Mesodermal cell (in vitro differentiated cells): ENCODE results near the gene FOXL1. TPM values are rescaled to one million over a fixed set of nuclear protein-coding genes. Genes with fewer than 3 reads are reported as not detected.

ENCODE experiments used
- H3K27ac ChIP-seq: 2 replicates; pipeline ENCODE4 v1.7.0; 2013; ENCODE audit warnings: mild to moderate bottlenecking, low read depth, low read length, moderate library complexity; ENCODE audit not compliant: severe bottlenecking
- H3K36me3 ChIP-seq: 2 replicates; pipeline ENCODE4 v1.7.1; 2013; ENCODE audit warnings: mild to moderate bottlenecking, low read length, moderate library complexity; ENCODE audit not compliant: control insufficient read depth, insufficient read depth
- H3K4me1 ChIP-seq: one replicate; pipeline ENCODE4 v1.7.1; 2013; ENCODE audit warnings: mild to moderate bottlenecking, low read length; ENCODE audit not compliant: insufficient read depth, control insufficient read depth, poor library complexity, severe bottlenecking
- H3K4me3 ChIP-seq: 2 replicates; pipeline ENCODE4 v1.7.0; 2013; ENCODE audit warnings: low read length, control low read depth, mild to moderate bottlenecking; ENCODE audit not compliant: insufficient read depth, poor library complexity, severe bottlenecking; ENCODE audit errors: extremely low read depth
- H3K9me3 ChIP-seq: 2 replicates; pipeline ENCODE4 v1.7.1; 2013; ENCODE audit warnings: mild to moderate bottlenecking, low read length, moderate library complexity; ENCODE audit not compliant: control insufficient read depth
- WGBS, 2 experiments: methylation state at CpG; one replicate each; pipeline ENCODE4 v1.1.5; 2013; ENCODE audit warnings: missing lambda C conversion rate in 2 of 2; ENCODE audit not compliant: insufficient coverage in 2 of 2; 5-methylcytosine and 5-hydroxymethylcytosine counted together
- polyA plus RNA-seq, 2 experiments: library from polyadenylated mRNA; stranded (reverse); fragments of 50-300 nt; gene quantifications; one replicate each; pipeline ENCODE4 v1.2.3, GENCODE V29; 2013

The FOXL1 gene
- polyA plus RNA-seq (2013, experiment 1 of 2) = 3.8 TPM
- 2.6 TPM for polyA plus RNA-seq (2013, experiment 2 of 2)

DNA sequence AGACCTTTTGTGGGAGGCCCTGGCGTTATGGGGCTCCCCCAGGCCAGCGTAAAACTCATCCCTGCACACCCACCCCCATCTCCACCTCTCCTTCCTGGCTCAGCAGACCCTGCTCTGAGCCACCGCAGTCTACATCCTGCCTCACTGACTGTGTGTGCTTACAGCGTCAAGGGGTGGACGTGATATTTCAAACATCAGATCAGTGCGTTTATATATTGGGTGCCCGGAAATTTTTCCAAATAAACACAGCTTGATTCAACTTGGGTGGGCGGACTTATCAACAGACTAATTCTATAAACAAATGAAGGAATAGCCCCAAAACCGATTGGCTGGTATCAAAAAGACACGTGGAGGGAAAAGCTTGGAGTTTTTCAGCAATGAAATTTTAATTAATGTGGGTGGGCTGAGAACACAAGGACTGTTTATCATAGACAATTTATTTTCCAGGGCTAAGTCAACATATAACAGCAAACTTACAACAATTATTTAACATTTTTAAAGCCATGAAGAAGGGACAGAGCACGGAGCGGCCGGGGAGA, at the start of gene FOXL1:
TSS of gene FOXL1 (plus strand) at position 489 of the 539 bp plus-strand sequence. CDS start 175 bp downstream, outside the sequence.
- H3K36me3 ChIP-seq = no peaks in the 10 kb centered on the region
- 10 to 12% methylated on average over 5 to 7 of the region's 13 CpGs for WGBS, 2 experiments
- H3K27ac ChIP-seq = peak within 1 kb of the TSS; percentile 41

DNA sequence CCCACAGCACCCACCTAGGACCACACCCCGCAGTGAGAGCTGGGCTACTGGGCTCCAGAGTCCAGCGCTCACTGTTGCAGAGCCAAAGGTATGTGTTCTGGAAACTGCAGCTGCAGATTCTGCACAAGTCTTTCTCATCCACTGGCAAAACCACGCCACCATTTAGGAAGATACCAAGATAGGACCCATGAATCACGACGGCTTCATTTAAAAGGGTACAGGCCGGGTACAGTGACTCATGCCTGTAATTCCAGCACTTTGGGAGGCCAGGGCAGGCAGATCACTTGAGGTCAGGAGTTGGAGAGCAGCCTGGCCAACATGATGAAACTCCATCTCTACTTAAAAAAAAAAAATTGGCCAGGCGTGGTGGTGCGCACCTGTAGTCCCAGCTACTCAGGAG, 49.2 kb upstream of the FOXL1 start:
- Histone ChIP-seq H3K36me3 (no peaks in the 10 kb centered on the region), H3K9me3 (no peaks in the 10 kb centered on the region)
- WGBS, 2 experiments = 94 to 98% methylated on average over 7 of the region's 8 CpGs

More for the DNA sequence above, at the start of gene FOXL1:
- Histone ChIP-seq H3K4me1 (peaks cover 52% of the 10 kb centered on the region), H3K9me3 (no peaks in the 10 kb centered on the region), H3K4me3 (peak within 1 kb of the TSS; percentile 58)

DNA sequence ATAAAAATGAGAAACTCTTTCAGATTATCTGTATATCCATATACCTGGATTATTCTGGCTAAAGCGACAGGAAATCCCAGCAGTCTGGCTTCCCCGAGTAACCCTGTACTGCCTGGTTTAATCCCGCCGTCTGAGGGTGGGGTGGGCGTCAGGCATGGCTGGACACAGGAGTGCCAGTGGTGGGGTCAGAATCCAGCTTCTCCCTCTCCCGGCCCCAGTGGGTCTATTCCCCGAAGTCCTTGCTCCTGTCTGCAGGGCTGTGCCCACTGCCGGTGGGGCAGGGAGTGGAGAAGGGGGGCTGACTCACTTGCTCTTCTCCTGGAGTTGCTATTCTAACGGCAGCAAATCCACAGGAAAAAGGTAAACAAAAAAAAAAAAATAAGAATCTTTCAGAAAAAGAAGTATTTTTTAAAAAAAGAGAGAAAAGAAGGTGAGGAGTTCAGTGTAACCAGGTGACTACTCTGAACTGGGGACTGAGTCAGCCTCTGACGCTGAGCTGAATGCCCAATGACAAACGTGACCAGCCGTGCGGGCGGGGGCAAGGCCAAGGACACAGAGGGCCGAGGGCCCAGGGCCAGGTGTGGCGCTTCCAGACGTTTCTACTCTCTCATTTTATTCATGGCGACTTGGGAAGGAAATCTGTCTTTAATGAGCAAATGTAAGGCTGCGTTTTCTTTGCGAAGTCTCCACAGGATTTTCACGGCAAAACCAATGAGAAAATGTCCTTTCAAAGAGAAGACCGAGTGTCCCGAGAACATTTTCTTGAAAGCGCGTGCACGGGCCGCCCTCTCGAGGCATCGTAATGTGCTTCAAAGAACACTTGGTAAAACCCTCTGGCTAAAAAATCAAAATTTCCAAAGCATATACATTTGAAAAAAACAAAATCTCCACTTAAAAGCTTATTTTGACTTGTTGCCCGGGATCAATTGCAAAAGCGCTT, 47.8 kb upstream of the FOXL1 start:
- no peak overlapping the region for H3K4me3 ChIP-seq
- H3K9me3 ChIP-seq = no peaks in the 10 kb centered on the region
- H3K36me3 ChIP-seq = peaks cover 4% of the 10 kb centered on the region
- WGBS, 2 experiments = 95 to 97% methylated on average over 21 to 23 of the region's 31 CpGs
- H3K27ac ChIP-seq = no peak overlapping the region
- no peaks in the 10 kb centered on the region for H3K4me1 ChIP-seq

More for the DNA sequence above, 49.2 kb upstream of the FOXL1 start:
- H3K4me1 ChIP-seq = no peaks in the 10 kb centered on the region
- no peak overlapping the region for H3K27ac ChIP-seq
- no peak overlapping the region for H3K4me3 ChIP-seq

DNA sequence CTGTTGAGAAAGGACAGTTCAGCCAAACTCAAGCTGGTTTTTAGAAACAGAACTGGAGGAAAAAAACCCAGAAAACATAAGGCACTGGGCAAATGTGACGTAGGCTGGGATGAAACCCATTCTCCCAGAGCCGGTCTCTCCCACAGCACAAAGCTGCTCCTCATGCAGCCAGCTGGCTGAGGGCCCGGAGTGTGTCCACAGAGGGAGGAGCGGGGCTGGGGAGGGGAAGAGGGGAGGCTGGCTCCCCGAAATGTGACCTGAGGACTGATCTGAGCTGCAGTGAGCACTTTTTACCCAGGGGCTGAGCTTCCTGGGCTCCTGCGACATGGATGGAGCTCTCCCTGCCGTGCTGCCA, 47.2 kb upstream of the FOXL1 start:
- H3K9me3 ChIP-seq = no peaks in the 10 kb centered on the region
- 93 to 95% methylated on average over 5 to 6 of the region's 7 CpGs for WGBS, 2 experiments
- no peak overlapping the region for H3K27ac ChIP-seq
- peaks cover 4% of the 10 kb centered on the region for H3K36me3 ChIP-seq
- H3K4me1 ChIP-seq = no peaks in the 10 kb centered on the region
- no peak overlapping the region for H3K4me3 ChIP-seq

DNA sequence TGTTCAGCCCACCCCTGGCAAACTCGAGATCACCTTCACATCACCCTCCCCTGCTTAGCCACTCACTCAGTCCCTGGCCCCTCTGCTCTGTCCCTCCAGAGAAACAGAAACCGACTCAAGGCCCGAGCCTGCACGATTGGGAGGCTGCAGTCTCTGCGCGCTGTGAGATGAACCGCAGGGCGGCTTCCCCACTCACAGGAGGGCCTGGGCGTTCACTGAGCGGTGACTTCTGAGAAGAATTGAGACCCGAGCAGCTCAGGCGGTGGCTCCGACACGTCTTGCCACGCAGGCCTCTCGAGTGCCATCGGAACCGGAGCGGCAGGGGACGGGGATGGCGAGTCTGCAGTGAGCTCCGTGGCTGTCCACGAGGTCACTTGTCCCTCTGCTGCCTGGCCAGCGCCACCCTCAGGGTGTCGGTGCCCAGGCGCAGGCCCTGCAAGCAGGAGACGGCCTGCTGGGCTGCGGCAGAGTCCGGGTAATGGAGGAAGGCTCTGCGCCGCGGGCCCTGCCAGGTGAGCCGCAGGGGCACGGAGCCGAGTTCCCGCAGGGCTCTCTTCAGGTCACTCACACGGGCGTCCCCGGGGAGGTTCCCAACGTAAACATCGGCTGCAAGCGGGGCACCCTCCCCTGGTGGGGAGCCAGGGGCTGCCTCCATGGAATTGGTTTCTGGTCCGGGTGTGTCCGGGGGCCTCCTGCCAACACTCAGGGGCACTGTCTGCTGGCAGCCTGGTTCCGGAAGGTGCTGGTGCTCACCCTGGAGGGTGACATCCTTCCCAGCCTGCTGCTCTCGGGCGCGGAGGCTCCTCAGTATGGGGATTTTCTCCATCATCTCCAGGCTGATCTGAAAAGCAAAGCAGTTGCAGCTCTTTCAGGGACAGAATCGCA, 46.5 kb upstream of the FOXL1 start:
- H3K4me3 ChIP-seq = no peak overlapping the region
- no peaks in the 10 kb centered on the region for H3K4me1 ChIP-seq
- peaks cover 4% of the 10 kb centered on the region for H3K36me3 ChIP-seq
- H3K9me3 ChIP-seq = no peaks in the 10 kb centered on the region
- no peak overlapping the region for H3K27ac ChIP-seq
- WGBS, 2 experiments = 92 to 93% methylated on average over 47 of the region's 49 CpGs

DNA sequence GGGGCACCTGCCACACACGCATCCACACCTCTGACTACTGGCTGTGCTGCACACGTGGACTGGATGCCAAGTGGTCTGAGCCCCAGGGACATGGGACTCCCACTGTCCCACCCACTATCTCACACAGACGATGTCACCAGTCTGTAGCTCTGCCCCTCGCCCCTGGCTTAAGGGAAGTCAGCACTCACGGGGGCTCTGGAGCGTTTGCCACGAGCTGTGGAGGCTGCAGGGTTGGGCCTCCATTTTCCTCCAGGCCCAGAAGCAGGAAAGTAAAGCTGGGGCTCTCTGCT, 45.9 kb upstream of the FOXL1 start:
- WGBS, 2 experiments = 97 to 98% methylated on average over 7 of the region's 7 CpGs
- Histone ChIP-seq H3K27ac (no peak overlapping the region), H3K4me3 (no peak overlapping the region), H3K36me3 (peaks cover 8% of the 10 kb centered on the region), H3K9me3 (no peaks in the 10 kb centered on the region), H3K4me1 (no peaks in the 10 kb centered on the region)

DNA sequence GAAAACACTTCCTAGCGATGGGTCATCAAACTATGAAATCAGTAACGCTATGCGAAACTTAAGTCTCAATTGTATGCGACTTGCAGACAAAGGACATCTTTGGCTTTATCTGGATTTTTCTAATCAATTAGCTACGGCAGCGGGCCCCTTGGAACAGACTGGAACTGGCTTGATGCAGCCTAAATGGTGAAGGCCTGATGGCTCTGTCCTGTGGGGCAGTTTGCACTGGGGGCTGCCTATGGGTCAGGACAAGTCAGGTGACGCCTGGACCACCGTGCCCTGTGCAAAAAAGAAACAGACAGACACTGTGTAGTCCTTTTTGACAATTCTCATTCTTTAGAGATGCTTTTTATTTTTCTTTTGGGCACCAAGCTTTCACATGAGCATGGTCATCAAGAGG, 45.3 kb upstream of the FOXL1 start:
- WGBS, 2 experiments = 92 to 96% methylated on average over 8 of the region's 8 CpGs
- H3K27ac ChIP-seq = no peak overlapping the region
- no peaks in the 10 kb centered on the region for H3K9me3 ChIP-seq
- H3K4me1 ChIP-seq = no peaks in the 10 kb centered on the region
- no peak overlapping the region for H3K4me3 ChIP-seq
- H3K36me3 ChIP-seq = peaks cover 14% of the 10 kb centered on the region

DNA sequence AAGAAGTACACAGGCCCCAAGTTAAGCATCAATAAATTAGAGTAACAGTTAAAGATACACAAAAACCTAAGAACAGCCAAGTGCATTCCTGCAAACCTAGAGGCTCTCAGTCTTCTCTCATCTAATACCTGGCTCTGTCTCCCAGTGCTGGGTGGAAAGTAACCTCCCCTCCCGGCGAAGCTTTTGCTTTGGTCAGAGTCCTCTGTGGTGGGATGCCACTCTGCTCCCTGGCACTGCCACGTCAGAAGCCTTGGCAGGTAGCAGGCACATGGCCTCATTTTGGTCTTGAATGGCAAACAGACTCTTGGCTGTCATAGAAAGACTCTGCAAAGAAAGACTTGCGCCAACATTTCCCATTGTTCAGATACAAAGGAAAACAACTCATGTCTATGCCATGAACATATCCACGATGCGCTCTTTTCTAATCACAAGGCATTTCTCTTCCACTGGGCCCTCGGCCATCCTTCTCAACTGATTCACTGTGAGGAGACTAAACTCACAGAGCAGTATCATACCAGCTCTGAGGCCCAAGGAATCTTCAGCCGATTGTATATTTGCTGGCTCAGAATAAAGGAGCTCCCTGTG, 44.5 kb upstream of the FOXL1 start:
- Histone ChIP-seq H3K9me3 (no peaks in the 10 kb centered on the region), H3K4me1 (no peaks in the 10 kb centered on the region), H3K27ac (no peak overlapping the region), H3K36me3 (peaks cover 22% of the 10 kb centered on the region), H3K4me3 (no peak overlapping the region)
- 89 to 96% methylated on average over 7 of the region's 8 CpGs for WGBS, 2 experiments

DNA sequence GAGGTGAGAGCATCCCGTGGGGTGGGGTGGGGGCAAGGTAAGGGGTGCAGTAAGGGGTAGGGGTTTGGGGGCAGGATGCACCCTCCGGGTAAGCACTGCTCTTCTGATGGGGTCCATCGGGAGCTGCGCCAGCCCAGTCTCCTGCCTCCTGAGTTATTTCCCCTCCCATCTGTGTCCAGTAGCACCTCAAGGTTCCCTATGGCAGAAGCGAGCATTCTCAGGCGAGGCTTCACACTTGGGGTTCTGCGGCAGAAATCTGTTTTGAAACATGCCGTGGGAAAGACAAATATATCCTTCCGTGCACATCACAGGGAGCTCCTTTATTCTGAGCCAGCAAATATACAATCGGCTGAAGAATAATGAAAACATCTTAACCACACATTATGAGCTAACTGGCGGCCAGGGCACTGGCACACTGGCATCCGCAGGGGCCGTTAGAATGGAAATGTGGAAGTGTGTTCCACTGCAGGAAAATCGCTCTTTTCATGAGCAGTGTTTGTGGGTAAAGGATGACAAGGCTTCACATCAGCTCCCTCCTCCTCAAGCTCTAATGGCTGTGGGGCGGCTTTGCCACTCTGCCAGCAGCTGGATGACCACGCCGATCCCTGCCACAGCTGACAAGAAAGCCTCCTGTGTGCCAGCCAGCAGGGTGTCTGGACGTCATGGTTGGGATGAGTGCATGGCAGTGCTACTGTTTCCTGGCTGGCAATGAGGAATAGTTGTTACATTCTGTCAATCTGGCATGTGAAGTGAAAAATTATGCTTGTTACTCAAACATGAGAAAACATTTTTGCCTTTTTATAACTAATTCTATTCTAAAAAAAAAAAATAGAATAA, 43.4 kb upstream of the FOXL1 start:
- no peak overlapping the region for H3K4me3 ChIP-seq
- H3K4me1 ChIP-seq = no peaks in the 10 kb centered on the region
- H3K36me3 ChIP-seq = peaks cover 33% of the 10 kb centered on the region
- 89 to 92% methylated on average over 10 of the region's 18 CpGs for WGBS, 2 experiments
- H3K27ac ChIP-seq = no peak overlapping the region
- no peaks in the 10 kb centered on the region for H3K9me3 ChIP-seq

DNA sequence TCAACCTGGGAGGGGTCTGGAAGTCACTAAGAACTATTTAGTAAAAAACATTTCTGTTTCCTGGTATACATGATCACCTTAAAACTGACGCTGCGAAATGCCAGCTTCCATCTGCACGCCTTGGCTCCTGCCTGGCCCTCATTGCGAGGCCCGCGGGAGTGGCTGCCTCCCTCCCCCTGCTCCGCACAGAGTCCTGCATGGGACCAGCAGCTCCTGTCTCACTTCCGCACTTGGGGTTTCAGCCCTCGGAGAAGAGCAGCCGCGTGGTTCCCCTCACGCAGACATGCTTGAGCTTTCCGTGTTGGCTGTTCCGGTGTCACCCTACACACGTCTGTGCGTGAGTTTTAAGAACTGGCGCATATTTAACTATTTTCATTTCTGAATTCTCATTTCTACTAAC, 41.7 kb upstream of the FOXL1 start:
- Histone ChIP-seq H3K4me1 (no peaks in the 10 kb centered on the region), H3K27ac (no peak overlapping the region), H3K9me3 (no peaks in the 10 kb centered on the region), H3K36me3 (peaks cover 50% of the 10 kb centered on the region), H3K4me3 (no peak overlapping the region)
- whole genome bisulfite sequencing, 2 experiments = 89 to 97% methylated on average over 16 to 17 of the region's 17 CpGs
